Measurements from ENCODE around the gene NOM1.

GRCh38 chr7:156975620-156976019 is 26.1 kb downstream of the NOM1 start:
- TF ChIP-seq, protein P1, sequence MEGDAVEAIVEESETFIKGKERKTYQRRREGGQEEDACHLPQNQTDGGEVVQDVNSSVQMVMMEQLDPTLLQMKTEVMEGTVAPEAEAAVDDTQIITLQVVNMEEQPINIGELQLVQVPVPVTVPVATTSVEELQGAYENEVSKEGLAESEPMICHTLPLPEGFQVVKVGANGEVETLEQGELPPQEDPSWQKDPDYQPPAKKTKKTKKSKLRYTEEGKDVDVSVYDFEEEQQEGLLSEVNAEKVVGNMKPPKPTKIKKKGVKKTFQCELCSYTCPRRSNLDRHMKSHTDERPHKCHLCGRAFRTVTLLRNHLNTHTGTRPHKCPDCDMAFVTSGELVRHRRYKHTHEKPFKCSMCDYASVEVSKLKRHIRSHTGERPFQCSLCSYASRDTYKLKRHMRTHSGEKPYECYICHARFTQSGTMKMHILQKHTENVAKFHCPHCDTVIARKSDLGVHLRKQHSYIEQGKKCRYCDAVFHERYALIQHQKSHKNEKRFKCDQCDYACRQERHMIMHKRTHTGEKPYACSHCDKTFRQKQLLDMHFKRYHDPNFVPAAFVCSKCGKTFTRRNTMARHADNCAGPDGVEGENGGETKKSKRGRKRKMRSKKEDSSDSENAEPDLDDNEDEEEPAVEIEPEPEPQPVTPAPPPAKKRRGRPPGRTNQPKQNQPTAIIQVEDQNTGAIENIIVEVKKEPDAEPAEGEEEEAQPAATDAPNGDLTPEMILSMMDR (IDR thresholded peaks at IDR 0.05) = no peak
- TF ChIP-seq POLR2AphosphoS5 (IDR thresholded peaks at IDR 0.05) (no peak), EP300 (IDR thresholded peaks at IDR 0.05) (no peak)

All from esophagus muscularis mucosa (tissue), 4 donors.